Activated CD4-positive, CD25-positive, alpha-beta regulatory T cell (primary cell): ENCODE results near the gene OMG.
"Not testable (repeated sequence)": the region's sequence is repeated elsewhere in the genome, so short reads cannot be mapped to it uniquely, and the experiment has no call there.

Experiments
- DNase-seq, 4 experiments: peaks; one replicate each; lab custom pipeline; 2025; lab: John Stamatoyannopoulos, UW

The OMG gene

GRCh38 chr17:31308372-31309334 lies 11.6 kb upstream of the OMG start:
- DNase-seq: no peak

GRCh38 chr17:31307640-31308039 lies 10.6 kb upstream of the OMG start:
- DNase-seq: no peak

- DNase-seq: no peak
Measured at GRCh38 chr17:31299624-31300023, 2.6 kb upstream of the OMG start.

- no peak for DNase-seq
Measured at GRCh38 chr17:31296142-31296541, 897 bp downstream of the OMG start.

- no peak for DNase-seq
Measured at GRCh38 chr17:31295489-31295871, 1.6 kb downstream of the OMG start.

- no peak for DNase-seq
Measured at GRCh38 chr17:31294820-31295488, 2.1 kb downstream of the OMG start.

GRCh38 chr17:31294231-31294630 lies 2.8 kb downstream of the OMG start:
- no peak for DNase-seq

GRCh38 chr17:31293581-31293980 lies 3.5 kb downstream of the OMG start:
- no peak for DNase-seq

- no peak for DNase-seq
Measured at GRCh38 chr17:31291820-31292219, 5.2 kb downstream of the OMG start.

GRCh38 chr17:31289790-31290189 lies 7.2 kb downstream of the OMG start:
- no peak for DNase-seq

- DNase-seq: not testable (repeated sequence)
Measured at GRCh38 chr17:31287932-31288331, 9.1 kb downstream of the OMG start.

- DNase-seq: no peak
Measured at GRCh38 chr17:31286587-31286986, 10.5 kb downstream of the OMG start.

- no peak for DNase-seq
Measured at GRCh38 chr17:31283841-31284240, 13.2 kb downstream of the OMG start.

GRCh38 chr17:31281061-31281460 lies 16.0 kb downstream of the OMG start:
- DNase-seq: no peak

GRCh38 chr17:31279401-31279800 lies 17.6 kb downstream of the OMG start:
- DNase-seq: no peak

- no peak for DNase-seq
Measured at GRCh38 chr17:31275116-31275515, 21.9 kb downstream of the OMG start.

- no peak for DNase-seq
Measured at GRCh38 chr17:31274252-31274651, 22.8 kb downstream of the OMG start.

- no peak for DNase-seq
Measured at GRCh38 chr17:31273516-31273915, 23.5 kb downstream of the OMG start.

GRCh38 chr17:31272803-31273202 lies 24.2 kb downstream of the OMG start:
- DNase-seq: no peak

GRCh38 chr17:31272236-31272635 lies 24.8 kb downstream of the OMG start:
- DNase-seq: no peak

- no peak for DNase-seq
Measured at GRCh38 chr17:31269578-31269983, 27.5 kb downstream of the OMG start.

GRCh38 chr17:31269036-31269577 lies 27.9 kb downstream of the OMG start:
- no peak for DNase-seq

GRCh38 chr17:31266042-31266441 lies 31.0 kb downstream of the OMG start:
- DNase-seq: no peak
